Activated T-helper 1 cell treated with anti-CD3 and anti-CD28 coated beads, Interleukin-2, amount 50 U/mL, for 16 hours (primary cell): ENCODE measurements around the gene RPL31.

ENCODE experiments used
- DNase-seq, 2 donors: peaks; one replicate each; pipeline ENCODE4 v3.0.0-alpha.2; 2020; ENCODE audit warnings: low read depth in 1 of 2, low spot score in 1 of 2

The RPL31 gene

DNA sequence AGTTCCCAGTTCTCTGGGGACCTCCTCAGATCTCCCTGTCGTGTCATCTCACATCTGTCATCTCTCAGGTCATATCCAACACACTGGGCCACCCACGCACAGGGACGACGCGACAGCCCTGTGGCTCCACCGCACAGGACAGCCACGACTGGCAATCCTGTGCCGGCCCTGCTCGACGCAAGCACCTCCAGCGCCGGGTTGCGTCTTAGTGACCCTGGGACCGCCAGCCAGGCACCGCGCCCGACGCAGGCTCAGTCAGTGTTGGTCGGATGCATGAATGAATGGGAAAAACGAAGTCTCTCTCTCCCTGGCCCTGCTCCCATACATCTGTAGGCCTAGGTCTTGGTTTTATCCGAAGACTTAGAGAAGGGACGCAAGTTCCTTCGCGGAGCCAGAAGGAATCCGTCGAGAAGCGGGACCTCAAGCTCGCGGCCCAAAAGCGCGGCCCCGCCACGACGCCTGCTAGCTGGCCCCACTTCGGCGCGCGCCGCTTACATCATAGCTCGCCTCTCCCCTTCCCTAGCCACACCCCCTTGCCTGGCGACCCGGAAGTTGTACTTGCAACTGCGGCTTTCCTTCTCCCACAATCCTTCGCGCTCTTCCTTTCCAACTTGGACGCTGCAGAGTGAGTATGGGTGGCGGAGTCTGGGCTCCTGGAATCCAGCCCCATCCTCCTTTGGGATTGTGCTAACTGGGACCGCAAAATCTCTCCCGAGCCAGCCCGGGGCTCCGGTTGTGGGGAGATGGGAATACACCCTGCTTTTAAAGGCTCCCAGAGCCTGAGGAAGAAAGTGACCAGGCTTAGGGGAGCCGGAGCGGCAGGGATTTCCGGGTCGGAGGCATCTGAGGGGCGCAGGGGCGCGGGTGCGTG is at the start of gene RPL31:
TSS of gene RPL31 (plus strand) at position 599 of the 871 bp plus-strand sequence. CDS start 413 bp downstream, outside the sequence.
- DNase-seq, result peak; percentile 92 to 93

DNA sequence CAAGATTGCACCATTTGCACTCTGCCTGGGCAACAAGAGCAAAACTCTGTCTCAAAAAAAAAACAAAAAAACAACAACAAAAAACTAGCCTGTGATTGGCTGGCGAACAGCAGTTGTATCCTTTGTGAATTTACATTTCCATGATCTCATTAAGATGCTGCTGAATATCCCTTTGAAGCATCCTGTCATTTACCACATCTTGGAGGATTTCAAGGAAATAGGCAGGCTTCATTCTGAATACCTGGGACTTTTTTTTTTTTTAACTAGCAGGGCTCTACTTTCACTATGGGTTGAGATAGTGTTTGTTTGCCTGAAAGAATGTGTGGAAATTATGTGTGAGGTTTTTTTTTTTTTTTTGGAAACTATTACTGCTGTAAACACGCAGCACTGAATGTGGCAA is 49.6 kb upstream of the RPL31 start:
- DNase-seq, result no peak

DNA sequence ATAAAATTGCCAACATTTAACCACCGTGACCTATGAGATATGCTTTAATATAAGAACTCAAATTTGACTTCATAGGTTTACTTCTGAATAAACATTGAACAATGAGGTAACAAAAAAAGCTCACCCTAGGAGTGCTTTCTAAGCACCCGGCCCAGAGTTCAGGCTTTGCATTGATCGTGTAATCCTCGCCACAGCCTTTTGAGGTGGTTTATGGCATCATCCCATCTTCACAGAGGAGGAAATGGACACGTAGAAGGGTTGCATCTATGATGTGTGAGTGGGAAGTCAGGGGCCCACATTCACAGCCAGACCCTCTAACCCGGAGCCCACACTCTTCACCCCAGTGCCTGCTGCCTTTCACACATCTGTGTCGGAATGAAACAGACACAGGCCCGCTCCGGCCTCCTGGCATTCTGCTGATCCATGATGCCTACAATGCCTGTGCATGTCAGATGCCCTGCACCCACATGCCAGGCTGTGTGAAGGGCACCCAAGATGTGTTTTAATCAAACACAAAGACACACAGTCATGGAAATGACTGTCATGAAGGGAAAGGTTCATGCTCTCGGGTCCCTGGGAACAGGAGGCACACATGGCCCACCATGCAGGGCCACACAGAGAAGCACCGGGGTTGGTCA is 48.6 kb upstream of the RPL31 start:
- DNase-seq, result no peak

DNA sequence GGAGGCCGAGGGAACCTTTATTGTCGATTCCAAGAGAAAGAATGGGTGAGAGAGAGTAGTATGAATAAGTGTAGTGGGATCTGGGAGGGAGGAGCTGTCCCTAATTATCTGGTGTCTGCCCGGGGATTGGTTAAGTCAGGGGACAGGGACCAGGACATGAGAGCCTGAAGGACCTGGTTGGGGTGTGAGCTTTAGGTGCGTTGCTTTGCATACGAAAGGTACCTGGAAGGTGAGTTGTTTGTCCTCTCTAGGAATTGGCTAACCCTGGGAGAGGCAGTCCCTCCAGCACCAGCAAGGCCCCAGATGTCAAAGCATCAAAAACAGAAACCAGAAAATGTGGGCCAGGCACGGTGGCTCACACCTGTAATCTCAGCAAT is 48.1 kb upstream of the RPL31 start:
- DNase-seq, result no peak

DNA sequence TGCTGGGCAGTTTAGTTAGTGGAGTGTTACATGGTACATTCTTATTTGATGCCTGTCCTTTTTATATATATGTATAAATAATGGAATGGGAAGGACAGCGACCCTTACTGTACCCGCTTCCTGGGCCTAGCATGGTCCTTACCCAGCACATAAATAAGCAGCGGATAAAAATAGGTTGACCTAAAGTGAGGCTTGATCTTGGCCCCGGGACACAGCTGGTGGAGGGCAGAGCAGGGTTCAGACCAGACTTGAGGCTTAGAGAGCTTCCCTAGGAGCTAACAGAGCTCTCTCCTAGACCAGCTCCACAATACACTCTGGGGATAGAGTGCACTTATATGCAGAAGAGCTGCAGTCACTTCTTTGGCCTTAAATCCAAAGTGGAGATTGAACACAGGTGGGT is 46.9 kb upstream of the RPL31 start:
- DNase-seq, result no peak

DNA sequence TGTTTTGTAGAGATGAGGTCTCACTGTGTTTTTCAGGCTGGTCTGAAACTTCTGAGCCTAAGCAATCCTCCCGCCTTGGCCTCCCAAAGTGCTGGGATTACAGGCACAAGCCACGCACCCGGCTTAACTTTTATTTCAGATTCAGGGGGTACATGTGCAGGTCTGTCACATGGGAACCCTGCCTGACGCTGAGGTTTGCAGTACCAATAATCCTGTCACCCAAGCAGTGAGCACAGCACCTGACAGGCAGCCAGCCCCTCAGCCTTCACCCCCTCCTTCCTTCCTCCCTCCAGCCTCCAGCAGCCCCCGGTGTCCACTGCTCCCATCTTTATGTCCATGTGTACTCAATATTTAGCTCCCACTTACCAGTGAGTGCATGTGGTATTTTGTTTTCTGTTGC is 46.0 kb upstream of the RPL31 start:
- no peak for DNase-seq

DNA sequence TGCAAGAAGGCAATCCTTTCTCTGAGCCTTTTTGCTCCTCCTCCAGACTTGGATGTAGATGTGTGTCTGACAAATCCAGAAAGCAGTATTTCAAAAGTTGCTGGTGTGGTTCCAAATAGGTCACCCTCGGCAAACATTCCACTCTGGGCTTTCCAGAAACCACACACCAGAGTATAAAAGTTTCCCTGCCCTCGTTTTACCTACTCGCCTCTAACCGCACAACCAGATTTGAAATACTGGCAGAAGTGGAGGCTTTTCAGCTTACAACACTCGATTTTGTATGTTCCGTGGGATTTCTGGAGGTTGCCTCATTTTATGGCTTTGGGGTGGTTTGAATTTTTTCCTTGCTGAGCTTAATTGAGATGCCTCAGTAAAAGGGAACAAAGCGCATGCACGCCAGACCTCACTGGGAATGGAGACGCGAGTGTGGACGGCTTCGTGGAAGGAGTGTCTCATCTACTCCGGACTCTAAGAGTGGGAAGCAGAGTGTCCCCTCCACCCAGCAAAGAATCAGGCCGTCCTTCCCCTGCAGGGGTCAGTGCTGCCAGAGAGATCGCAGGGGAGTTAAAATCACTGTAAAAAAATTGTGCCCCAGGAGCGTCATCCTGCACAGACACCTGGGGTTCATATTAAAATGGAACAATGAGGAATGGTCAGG is 44.0 kb upstream of the RPL31 start:
- no peak for DNase-seq

DNA sequence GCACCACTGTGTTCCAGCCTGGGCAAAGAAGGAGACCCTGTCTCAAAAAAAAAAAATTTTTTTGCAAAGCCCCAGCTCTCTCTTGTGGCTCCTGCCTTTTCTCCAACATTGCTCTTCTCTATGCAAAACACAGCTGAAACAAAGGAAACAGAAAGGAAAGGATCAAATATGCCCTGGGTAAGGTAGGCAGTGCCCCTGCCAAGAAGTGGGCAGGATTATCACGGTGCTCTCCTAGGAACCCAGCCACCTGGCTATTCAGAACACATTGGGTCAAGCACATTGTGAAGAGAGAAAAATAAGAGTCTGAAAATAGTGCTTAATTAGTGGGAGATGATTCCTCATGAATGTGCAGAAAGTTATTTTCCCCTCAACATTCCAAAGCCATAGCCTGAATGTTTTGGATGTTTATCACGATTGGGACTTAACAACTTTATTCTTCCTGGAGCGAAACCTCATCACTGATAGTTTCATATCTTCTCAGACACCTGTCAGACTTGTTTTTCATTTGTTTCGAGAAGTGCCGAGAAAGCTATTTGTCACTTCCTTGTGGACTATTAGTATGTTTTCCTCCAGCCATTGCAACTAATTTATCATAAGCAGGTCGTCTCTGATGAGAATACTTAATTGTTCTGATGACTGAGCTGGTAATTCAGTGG is 42.7 kb upstream of the RPL31 start:
- DNase-seq, result no peak

DNA sequence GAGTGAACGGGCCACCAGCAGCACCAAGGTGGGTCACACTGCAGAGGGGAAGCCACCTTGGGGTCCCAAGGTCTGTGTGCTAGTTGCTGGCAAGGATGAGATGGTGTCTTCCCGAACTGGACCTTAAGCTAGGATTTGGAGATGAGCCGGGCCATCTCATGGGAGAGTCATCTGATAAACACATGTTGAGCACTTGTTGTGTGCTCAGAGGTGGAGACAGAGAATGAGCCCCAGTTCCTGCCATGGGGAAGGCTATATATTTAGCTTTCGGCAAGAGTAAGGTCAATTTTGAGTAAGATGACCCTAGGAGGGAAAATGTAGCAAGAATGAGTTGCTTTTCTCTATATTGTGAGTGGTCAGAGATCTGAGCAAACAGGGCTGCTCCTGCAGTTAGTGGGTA is 41.4 kb upstream of the RPL31 start:
- DNase-seq, result no peak

DNA sequence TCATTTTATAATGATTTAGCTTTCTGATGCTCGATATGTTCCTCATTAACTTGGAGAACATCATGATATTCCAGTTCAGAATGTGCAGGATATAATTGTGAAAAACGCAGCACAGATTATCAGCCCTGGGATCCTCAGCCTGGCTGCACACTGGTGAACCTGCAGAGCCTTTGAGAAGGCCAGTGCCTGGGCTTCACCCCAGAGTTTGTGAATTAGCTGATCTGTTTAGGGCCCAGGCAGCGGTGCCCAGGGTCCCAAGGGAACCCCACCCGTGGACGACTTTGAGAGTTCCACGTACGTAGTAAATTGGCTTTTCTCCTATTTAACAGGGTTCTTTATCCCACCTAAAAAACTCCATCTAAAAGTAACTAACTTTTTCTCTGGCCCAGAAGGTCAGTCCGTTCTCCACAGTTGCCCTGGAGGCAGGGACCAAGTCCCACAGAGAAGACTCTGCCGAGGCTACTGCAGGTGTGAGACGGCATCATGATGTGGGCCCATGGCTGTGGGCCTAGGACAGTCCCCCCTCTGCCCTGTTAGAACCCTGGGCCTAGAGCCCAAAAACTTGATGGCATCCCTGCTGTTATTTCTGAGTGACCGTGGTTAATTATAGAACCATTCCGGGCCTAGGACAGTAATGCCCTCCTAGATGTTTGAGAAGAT is 39.6 kb upstream of the RPL31 start:
- no peak for DNase-seq

DNA sequence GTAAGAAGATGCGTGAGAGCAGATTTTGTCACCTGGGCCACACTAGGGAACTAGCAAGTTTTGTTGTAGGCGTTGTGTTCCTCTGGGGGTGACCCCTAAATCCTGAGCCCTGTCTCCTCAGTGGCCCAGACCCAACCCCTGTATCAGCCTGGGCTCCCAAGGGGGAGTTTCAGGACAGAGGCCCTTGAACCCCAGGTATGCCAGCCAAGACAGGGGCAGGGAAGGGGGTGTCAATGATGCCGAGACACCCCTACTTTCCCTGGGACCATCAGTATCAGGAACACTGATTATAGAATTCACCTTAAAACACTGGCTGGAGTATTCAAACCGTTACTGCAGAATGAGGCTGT is 39.1 kb upstream of the RPL31 start:
- no peak for DNase-seq

DNA sequence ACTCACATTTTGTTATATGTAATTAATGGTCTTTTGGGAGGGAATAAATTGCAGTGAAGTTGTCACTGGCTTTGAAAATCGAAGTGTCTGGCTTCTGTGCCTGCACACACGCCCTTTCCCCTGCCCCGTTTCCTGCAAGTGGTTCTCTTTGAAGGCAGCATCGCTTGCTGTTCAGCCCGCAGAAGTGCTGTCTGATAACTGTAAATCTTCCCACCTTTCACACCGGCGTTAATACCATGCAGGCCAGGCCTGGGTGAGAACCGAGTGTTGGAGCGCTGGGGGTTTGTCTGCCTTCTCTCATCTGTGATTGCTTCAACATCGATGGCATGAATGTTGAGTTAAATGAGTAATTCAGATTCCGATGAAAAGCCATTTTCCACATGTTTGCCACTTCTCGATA is 37.9 kb upstream of the RPL31 start:
- DNase-seq, result no peak

DNA sequence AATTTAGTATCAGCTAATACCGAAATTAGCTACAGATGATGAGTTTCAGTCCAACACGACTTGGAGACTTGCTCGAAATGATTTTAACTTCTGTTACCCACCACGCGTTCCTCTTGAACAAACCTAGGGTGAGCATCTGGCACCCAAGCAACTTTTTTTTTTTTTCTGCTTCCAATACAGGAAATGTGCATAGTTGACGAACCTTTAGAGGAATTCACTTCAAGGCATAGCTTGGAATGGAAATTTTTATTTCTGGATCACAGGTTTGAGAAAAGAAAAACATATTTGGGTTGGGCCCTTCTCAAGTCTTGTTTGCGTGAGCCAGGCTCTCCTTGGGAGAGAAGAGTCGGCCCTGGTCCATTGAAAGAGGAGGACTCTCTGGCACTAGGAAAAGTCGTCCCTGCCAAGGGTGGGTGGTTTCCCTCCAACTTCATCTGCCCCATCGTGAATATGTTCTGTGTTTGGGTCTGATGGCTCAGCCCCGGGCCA is 37.4 kb upstream of the RPL31 start:
- DNase-seq, result no peak

DNA sequence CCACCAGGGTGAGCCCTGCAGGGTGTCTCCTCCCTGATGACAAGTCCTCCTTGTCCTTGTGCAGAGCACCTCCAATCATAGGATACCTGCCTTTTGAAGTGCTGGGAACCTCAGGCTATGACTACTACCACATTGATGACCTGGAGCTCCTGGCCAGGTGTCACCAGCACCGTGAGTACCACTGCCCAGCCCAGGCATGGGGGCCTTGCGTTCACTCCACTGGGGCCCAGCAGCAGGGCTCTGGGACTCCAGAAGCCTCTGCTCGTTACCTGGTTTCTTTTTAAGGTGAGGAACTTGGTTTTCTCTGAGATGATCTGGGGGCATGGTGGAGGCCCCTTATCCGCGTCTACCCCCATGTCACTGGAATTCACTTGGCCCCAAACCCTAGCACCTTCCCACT is 36.5 kb upstream of the RPL31 start:
- DNase-seq, result no peak

DNA sequence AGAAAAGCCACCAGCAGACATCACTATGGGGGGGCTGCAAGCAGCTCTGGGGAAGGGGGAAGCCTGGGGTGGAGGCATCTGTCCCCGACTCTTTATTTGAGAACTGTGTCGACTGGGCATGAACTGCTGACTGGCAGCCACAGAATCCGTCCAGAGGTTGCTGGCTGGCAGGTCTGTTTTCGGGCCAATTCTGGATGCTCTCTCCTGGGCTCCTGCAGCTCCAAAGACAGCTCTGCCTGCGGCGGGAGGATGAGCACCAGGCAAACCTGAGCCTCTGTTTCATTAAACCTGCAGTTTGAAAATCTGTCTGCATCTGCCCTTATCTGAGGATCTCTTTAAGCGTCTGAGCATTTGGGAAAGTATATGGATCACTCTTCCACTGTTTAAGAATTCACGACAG is 34.4 kb upstream of the RPL31 start:
- no peak for DNase-seq

DNA sequence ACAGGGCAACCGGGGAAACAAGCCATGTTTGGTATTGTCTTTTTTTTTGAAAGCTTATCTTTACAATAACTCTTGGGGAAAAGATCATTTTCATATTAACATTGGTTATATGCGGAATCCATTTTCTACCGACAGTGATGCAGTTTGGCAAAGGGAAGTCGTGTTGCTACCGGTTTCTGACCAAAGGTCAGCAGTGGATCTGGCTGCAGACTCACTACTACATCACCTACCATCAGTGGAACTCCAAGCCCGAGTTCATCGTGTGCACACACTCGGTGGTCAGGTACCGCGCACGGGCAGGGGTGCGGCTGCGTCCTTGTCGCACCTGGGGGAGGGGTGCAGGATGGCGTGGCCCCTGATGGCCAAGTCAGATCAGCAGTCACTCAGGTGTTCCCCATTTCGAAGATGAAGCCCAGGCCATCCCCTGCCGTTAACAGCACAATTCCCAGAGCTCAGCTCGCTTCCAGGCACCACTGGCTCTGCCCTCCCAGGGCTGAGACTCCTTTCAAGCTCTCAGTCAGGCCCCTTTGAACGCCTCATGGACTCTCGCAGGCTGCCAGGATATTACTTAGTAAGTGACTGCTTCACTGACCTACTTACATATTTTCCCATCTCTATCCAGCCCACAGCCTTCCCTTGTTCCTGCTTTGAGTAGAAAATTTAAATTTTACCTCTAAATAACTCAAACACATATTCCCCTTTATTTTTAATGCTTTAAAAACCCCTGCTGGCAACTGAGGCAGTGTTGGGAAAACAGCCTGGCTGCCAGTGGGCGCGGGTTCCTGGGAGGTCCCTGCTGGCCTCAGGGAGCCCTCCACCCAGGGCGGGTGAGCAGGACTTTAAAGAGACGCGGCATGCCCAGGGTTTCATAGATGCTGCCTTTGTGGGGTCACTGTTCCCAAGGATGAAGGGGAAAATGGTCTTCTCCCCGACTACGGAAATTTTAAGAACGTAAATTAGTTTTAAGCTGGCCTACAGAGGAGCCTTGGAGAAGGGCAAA is 33.6 kb upstream of the RPL31 start:
- no peak for DNase-seq

DNA sequence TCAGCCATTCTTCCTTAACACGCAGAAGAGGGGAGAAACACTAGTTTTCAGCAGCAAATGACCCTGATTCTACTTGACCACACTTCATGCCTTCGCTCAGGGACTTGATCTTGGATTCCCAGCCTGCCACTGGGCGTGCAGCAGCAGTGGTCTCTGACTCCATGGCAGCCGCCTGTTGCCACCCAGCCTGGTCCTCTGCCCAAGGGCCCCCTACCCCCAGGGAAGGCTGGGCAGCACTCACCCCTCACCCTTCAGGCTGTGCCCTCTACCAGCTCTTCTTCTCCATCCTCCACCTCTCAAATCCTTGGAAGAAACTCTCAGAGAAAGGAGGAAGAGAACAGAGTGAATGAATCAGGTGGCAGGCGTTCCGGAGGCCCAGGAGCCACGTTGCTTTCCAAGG is 32.1 kb upstream of the RPL31 start:
- no peak for DNase-seq

DNA sequence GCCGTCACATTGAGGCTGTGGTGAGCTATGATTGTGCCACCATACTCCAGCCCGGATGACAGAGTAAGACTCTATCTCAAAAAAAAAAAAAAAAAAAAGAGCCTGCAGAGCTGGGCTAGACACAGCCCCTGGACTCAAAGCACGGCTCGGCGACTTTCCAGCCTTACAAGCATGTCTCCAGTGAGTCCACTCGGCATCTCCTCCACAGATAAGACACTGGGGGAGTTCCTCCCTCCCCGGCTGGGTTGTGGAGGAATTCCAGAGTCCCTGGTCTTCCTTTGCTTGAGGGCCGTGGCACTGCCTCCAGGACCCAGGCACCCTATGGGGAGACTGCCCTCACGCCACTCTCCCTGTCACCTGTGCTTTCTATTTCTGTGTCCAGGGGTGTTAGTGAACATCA is 30.9 kb upstream of the RPL31 start:
- no peak for DNase-seq

DNA sequence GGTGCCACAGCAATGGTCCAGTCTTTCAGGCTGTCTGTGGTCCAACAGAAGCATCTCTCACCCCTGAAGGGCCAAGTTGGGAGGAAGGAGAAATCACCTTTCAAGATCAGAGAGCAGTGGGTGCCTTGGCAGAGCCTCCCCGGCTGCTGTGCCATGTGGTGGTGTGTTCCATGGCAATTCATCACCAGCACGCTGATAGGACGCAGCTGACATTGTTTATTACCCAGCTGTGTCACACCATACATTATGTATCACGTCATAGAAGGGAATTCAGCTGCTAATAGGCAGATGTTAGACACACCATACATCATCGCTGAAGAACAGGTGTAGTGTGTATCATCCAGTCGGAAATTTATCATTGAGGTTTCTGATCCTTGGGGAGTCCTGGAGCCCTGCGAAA is 29.6 kb upstream of the RPL31 start:
- DNase-seq, result no peak
